Measurements from ENCODE around the gene TOR1AIP2.
A peak's percentile ranks its signal among the peaks of the same experiment; 100 is the strongest.

The TOR1AIP2 gene

GRCh38 chr1:179877586-179878265, at the start of gene TOR1AIP2:
TOR1AIP2 (minus strand) TSS chr1:179877803; CDS start chr1:179852665, 25,138 bp downstream.
- DNase-seq, result peak; percentile 88 to 89

- no peak for DNase-seq
Observed at GRCh38 chr1:179926850-179927205, 49.2 kb upstream of the TOR1AIP2 start.

- no peak for DNase-seq
Observed at GRCh38 chr1:179925922-179926849, 48.6 kb upstream of the TOR1AIP2 start.

- DNase-seq, result no peak
Observed at GRCh38 chr1:179925302-179925701, 47.7 kb upstream of the TOR1AIP2 start.

GRCh38 chr1:179924268-179924667, 46.7 kb upstream of the TOR1AIP2 start:
- no peak for DNase-seq

GRCh38 chr1:179923029-179923428, 45.4 kb upstream of the TOR1AIP2 start:
- DNase-seq, result no peak

GRCh38 chr1:179921981-179922872, 44.6 kb upstream of the TOR1AIP2 start:
- DNase-seq, result no peak

- DNase-seq, result no peak
Observed at GRCh38 chr1:179921472-179921871, 43.9 kb upstream of the TOR1AIP2 start.

- DNase-seq, result no peak
Observed at GRCh38 chr1:179917601-179918429, 40.2 kb upstream of the TOR1AIP2 start.

GRCh38 chr1:179911812-179912211, 34.2 kb upstream of the TOR1AIP2 start:
- DNase-seq, result no peak

GRCh38 chr1:179910934-179911333, 33.3 kb upstream of the TOR1AIP2 start:
- DNase-seq, result no peak

- no peak for DNase-seq
Observed at GRCh38 chr1:179889589-179889988, 12.0 kb upstream of the TOR1AIP2 start.

GRCh38 chr1:179888071-179888470, 10.5 kb upstream of the TOR1AIP2 start:
- DNase-seq, result no peak

GRCh38 chr1:179883745-179884138, 6.1 kb upstream of the TOR1AIP2 start:
- DNase-seq, result no peak

GRCh38 chr1:179883040-179883744, 5.6 kb upstream of the TOR1AIP2 start:
- DNase-seq, result peak in 1 of 2 donors; percentile 65

GRCh38 chr1:179882253-179883039, 4.8 kb upstream of the TOR1AIP2 start, which contains the start of gene TOR1AIP1:
TOR1AIP1 (plus strand) TSS chr1:179882285; CDS start chr1:179882503, 218 bp downstream.
- DNase-seq, result peak; percentile 97

GRCh38 chr1:179881642-179882252, 4.1 kb upstream of the TOR1AIP2 start:
- peak in 1 of 2 donors; percentile 96 for DNase-seq

GRCh38 chr1:179879797-179880196, 2.2 kb upstream of the TOR1AIP2 start:
- no peak for DNase-seq

- no peak for DNase-seq
Observed at GRCh38 chr1:179876300-179876715, 1.3 kb downstream of the TOR1AIP2 start.
